ENCODE data around the gene COL5A1. TPM values are rescaled to one million over a fixed set of nuclear protein-coding genes. Genes with fewer than 3 reads are reported as not detected.

Gene COL5A1
- total RNA-seq, 1 donor from 2014 or later = 1,552 TPM

GRCh38 chr9:134716067-134716466 lies 74.5 kb downstream of the COL5A1 start:
- Mint-ChIP-seq H3K4me3 (ENCODE audit: unreplicated experiment) (no peak overlapping the region), H3K27me3 (ENCODE audit: unreplicated experiment) (no peaks in the 10 kb centered on the region), H3K27ac (ENCODE audit: unreplicated experiment) (no peak overlapping the region), H3K4me1 (ENCODE audit: unreplicated experiment) (peaks cover 23% of the 10 kb centered on the region), H3K36me3 (ENCODE audit: unreplicated experiment) (peaks cover 42% of the 10 kb centered on the region), H3K9me3 (ENCODE audit: unreplicated experiment) (no peaks in the 10 kb centered on the region)
- no peak for TF ChIP-seq CTCF (IDR thresholded peaks at IDR 0.05)
- DNase-seq (ENCODE audit: extremely low spot score, unreplicated experiment) = no peak

- no peaks in the 10 kb centered on the region for H3K27me3 Mint-ChIP-seq (ENCODE audit: unreplicated experiment)
- H3K4me1 Mint-ChIP-seq (ENCODE audit: unreplicated experiment) = peaks cover 19% of the 10 kb centered on the region
- H3K4me3 Mint-ChIP-seq (ENCODE audit: unreplicated experiment) = no peak overlapping the region
- H3K27ac Mint-ChIP-seq (ENCODE audit: unreplicated experiment) = no peak overlapping the region
- no peak for DNase-seq (ENCODE audit: extremely low spot score, unreplicated experiment)
- H3K9me3 Mint-ChIP-seq (ENCODE audit: unreplicated experiment) = no peaks in the 10 kb centered on the region
- peaks cover 44% of the 10 kb centered on the region for H3K36me3 Mint-ChIP-seq (ENCODE audit: unreplicated experiment)
- TF ChIP-seq CTCF (IDR thresholded peaks at IDR 0.05) = no peak
Observed at GRCh38 chr9:134717056-134717455, 75.5 kb downstream of the COL5A1 start.

- no peak for TF ChIP-seq CTCF (IDR thresholded peaks at IDR 0.05)
- peaks cover 18% of the 10 kb centered on the region for H3K4me1 Mint-ChIP-seq (ENCODE audit: unreplicated experiment)
- no peaks in the 10 kb centered on the region for H3K9me3 Mint-ChIP-seq (ENCODE audit: unreplicated experiment)
- no peaks in the 10 kb centered on the region for H3K27me3 Mint-ChIP-seq (ENCODE audit: unreplicated experiment)
- DNase-seq (ENCODE audit: extremely low spot score, unreplicated experiment) = no peak
- H3K27ac Mint-ChIP-seq (ENCODE audit: unreplicated experiment) = no peak overlapping the region
- peaks cover 42% of the 10 kb centered on the region for H3K36me3 Mint-ChIP-seq (ENCODE audit: unreplicated experiment)
- H3K4me3 Mint-ChIP-seq (ENCODE audit: unreplicated experiment) = no peak overlapping the region
Observed at GRCh38 chr9:134717924-134718645, 76.5 kb downstream of the COL5A1 start.

DNA sequence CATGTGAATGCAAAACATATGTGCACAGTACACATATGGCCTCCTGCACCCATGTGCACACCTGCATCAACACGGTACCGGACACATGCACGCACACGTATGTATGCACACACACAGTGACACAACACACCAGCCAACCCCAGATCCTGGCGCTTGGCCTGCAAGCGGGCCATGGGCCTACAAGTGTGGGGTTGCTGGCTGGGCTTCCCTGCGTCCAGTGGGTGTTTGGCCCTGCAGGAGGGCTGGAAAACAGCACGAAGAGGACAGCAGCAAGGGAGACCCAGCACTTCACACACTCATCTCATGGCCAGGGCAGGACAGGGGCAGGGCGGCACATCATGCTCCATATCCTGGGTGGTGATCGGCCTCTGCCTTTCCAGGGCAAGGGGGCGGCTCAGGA lies 77.7 kb downstream of the COL5A1 start:
- Mint-ChIP-seq H3K9me3 (ENCODE audit: unreplicated experiment) (no peaks in the 10 kb centered on the region), H3K27me3 (ENCODE audit: unreplicated experiment) (no peaks in the 10 kb centered on the region), H3K4me1 (ENCODE audit: unreplicated experiment) (peaks cover 10% of the 10 kb centered on the region), H3K36me3 (ENCODE audit: unreplicated experiment) (peaks cover 30% of the 10 kb centered on the region), H3K27ac (ENCODE audit: unreplicated experiment) (peak overlapping the region; percentile 28), H3K4me3 (ENCODE audit: unreplicated experiment) (no peak overlapping the region)
- DNase-seq (ENCODE audit: extremely low spot score, unreplicated experiment) = no peak
- no peak for TF ChIP-seq CTCF (IDR thresholded peaks at IDR 0.05)

DNA sequence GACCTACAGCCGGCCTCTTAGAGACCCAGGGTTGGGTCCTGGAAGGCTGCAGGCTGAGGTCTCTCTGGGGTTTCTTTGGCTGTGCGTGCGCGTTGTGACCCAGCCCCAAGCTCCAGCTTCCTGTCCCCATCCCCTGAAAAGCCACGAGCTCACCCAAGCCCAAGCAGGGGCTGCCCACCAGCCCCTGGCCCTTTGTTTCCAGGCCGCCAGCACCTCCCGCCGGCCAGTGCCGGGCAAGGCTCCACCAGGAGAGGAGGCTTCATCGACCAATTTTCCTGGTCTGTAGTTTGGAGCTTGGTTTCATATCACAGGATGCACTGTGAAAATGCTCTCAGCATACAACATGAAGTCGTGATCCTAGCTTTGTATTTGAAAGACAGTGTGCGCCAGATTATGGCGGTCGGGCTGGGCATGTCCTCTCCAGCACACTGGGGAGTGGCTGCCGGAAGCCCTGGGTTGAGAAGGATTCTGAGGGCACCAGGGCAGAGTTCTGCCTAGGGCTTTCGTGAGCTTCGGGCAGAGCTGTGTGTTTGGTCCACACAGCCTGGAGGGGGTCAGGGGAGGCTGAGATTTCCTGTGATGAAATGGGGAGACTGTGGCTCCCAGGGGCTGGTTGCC lies 78.6 kb downstream of the COL5A1 start:
- DNase-seq (ENCODE audit: extremely low spot score, unreplicated experiment) = no peak
- Mint-ChIP-seq H3K27ac (ENCODE audit: unreplicated experiment) (peak overlapping the region; percentile 23), H3K9me3 (ENCODE audit: unreplicated experiment) (no peaks in the 10 kb centered on the region), H3K36me3 (ENCODE audit: unreplicated experiment) (peaks cover 32% of the 10 kb centered on the region), H3K27me3 (ENCODE audit: unreplicated experiment) (no peaks in the 10 kb centered on the region), H3K4me1 (ENCODE audit: unreplicated experiment) (peaks cover 10% of the 10 kb centered on the region), H3K4me3 (ENCODE audit: unreplicated experiment) (no peak overlapping the region)
- TF ChIP-seq CTCF (IDR thresholded peaks at IDR 0.05) = no peak

Measured in osteocyte (in vitro differentiated cells).